H1 (cell line): Measurements from ENCODE around the gene MCEMP1.

Source experiments
- CHD1 ChIP-seq: IDR thresholded peaks from 2 replicates; pipeline ENCODE4 v1.6.1; 2012; ENCODE audit warnings: low read depth, low read length, improper control_type of control experiment
- CHD2 ChIP-seq: IDR thresholded peaks from 2 replicates; pipeline ENCODE4 v1.6.1; 2012; ENCODE audit warnings: low read length, improper control_type of control experiment
- EZH2 ChIP-seq: fragments of 200-600 bp; sonication (generic); IDR thresholded peaks from 2 replicates; pipeline ENCODE4 v1.7.1; 2012; ENCODE audit warnings: low read depth, mild to moderate bottlenecking, moderate library complexity, low read length, inconsistent platforms; ENCODE audit not compliant: severe bottlenecking
- POLR2A ChIP-seq, 2 experiments: IDR thresholded peaks; 1 replicate in 1 of 2; 2 replicates in 1 of 2; pipeline ENCODE4 v1.6.1; 2011; ENCODE audit warnings: low read depth in 2 of 2, low read length in 2 of 2, mild to moderate bottlenecking in 2 of 2; ENCODE audit errors: control extremely low read depth in 1 of 2
- RBBP5 ChIP-seq: IDR thresholded peaks from 2 replicates; pipeline ENCODE4 v1.7.1; 2012; ENCODE audit warnings: low read depth, mild to moderate bottlenecking, inconsistent platforms, low read length, moderate library complexity, borderline replicate concordance
- SP1 ChIP-seq: IDR thresholded peaks from 2 replicates; pipeline ENCODE4 v1.6.1; 2011; ENCODE audit warnings: low read depth, low read length
- TF ChIP-seq, protein P1 (sequence below), 3 experiments: IDR thresholded peaks; 1 replicate in 2 of 3; 2 replicates in 1 of 3; pipeline versions ENCODE4 v1.5.1 to v1.6.1; 2011; ENCODE audit warnings: low read length in 3 of 3, mild to moderate bottlenecking in 3 of 3, inconsistent platforms in 2 of 3, low read depth in 1 of 3, moderate library complexity in 1 of 3; ENCODE audit not compliant: insufficient read depth in 1 of 3; ENCODE audit errors: control extremely low read depth in 1 of 3
- TF ChIP-seq, protein P2 (sequence below): IDR thresholded peaks from 2 replicates; pipeline ENCODE4 v1.6.1; 2011; ENCODE audit warnings: low read length, improper control_type of control experiment

DNA sequence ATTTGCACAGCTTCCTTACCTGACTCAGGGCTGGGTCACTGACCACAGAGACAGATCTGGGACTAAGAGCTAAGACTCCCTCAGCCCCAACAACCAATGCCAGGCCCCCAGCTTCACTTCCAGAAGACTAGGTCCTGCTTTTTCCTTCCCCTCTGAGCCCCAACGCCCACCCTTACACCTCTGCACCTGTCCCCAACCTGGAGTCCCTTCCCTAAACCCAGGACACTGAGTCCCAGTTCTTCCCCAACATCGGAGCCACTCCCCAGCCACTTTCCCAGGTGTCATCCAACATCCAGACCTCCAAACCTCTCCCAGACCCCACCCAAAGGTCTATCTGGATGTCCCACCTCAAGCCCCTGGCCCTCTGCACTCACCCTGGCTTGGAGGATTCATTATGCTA, 22.1 kb downstream of the MCEMP1 start:
- TF ChIP-seq, protein P1, sequence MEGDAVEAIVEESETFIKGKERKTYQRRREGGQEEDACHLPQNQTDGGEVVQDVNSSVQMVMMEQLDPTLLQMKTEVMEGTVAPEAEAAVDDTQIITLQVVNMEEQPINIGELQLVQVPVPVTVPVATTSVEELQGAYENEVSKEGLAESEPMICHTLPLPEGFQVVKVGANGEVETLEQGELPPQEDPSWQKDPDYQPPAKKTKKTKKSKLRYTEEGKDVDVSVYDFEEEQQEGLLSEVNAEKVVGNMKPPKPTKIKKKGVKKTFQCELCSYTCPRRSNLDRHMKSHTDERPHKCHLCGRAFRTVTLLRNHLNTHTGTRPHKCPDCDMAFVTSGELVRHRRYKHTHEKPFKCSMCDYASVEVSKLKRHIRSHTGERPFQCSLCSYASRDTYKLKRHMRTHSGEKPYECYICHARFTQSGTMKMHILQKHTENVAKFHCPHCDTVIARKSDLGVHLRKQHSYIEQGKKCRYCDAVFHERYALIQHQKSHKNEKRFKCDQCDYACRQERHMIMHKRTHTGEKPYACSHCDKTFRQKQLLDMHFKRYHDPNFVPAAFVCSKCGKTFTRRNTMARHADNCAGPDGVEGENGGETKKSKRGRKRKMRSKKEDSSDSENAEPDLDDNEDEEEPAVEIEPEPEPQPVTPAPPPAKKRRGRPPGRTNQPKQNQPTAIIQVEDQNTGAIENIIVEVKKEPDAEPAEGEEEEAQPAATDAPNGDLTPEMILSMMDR (IDR thresholded peaks at IDR 0.05; ENCODE audit: control extremely low read depth in 1 of 3, insufficient read depth in 1 of 3, low read depth in 1 of 3, low read length in 3 of 3): no peak
- TF ChIP-seq, protein P2, sequence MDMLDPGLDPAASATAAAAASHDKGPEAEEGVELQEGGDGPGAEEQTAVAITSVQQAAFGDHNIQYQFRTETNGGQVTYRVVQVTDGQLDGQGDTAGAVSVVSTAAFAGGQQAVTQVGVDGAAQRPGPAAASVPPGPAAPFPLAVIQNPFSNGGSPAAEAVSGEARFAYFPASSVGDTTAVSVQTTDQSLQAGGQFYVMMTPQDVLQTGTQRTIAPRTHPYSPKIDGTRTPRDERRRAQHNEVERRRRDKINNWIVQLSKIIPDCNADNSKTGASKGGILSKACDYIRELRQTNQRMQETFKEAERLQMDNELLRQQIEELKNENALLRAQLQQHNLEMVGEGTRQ: no peak
- TF ChIP-seq EZH2 (no peak), CHD1 (no peak), POLR2A (IDR thresholded peaks at IDR 0.05; ENCODE audit: control extremely low read depth in 1 of 2, low read depth in 2 of 2, low read length in 2 of 2) (no peak), CHD2 (no peak), SP1 (no peak), RBBP5 (no peak)
